GM10248 (cell line): Measurements from ENCODE around the gene CTSD.

Experiments
- CTCF ChIA-PET: fragments of 300-600 bp; sonication (Branson Sonifier 250); formaldehyde crosslinking; extraction: SDS; loops from one replicate; lab custom pipeline; 2021; ENCODE audit warnings: antibody characterized with exemption; lab: Yijun Ruan, JAX
- POLR2A ChIA-PET: fragments of 350-650 bp; sonication (Branson Sonifier 250); formaldehyde crosslinking; extraction: SDS; loops from one replicate; lab custom pipeline; 2020; ENCODE audit warnings: antibody characterized with exemption; lab: Yijun Ruan, JAX
- DNase-seq: peaks from one replicate; pipeline ENCODE4 v3.0.0; 2012; ENCODE audit errors: extremely low spot score
- CTCF ChIP-seq: IDR thresholded peaks from 2 replicates; pipeline ENCODE4 v1.5.1; 2012; ENCODE audit warnings: mild to moderate bottlenecking, low read depth; ENCODE audit errors: extremely low read depth, missing control alignments, control extremely low read depth

Gene CTSD

GRCh38 chr11:1756791-1757771 lies 6.6 kb downstream of the CTSD start:
- ChIA-PET CTCF (interaction anchor here (1.1 to 1.3 kb wide), 3 partner anchors 24 to 104 kb away, joined by 3 to 4 read pairs (median 3); no protein-coding TSS in a partner anchor), POLR2A (no interaction called here)
- no peak for TF ChIP-seq CTCF
- DNase-seq, result no peak

GRCh38 chr11:1755692-1756561 lies 7.8 kb downstream of the CTSD start:
- no peak for DNase-seq
- POLR2A ChIA-PET, result no interaction called here
- CTCF ChIA-PET, result interaction anchor here (0.9 to 1.3 kb wide), 4 partner anchors 61 to 103 kb away, joined by 3 to 4 read pairs (median 4); no protein-coding TSS in a partner anchor
- no peak for TF ChIP-seq CTCF

GRCh38 chr11:1755344-1755691 lies 8.4 kb downstream of the CTSD start:
- DNase-seq, result no peak
- ChIA-PET CTCF (interaction anchor here (1.0 to 1.3 kb wide), 3 partner anchors 62 to 103 kb away, joined by 3 to 4 read pairs (median 4); no protein-coding TSS in a partner anchor), POLR2A (no interaction called here)
- no peak for TF ChIP-seq CTCF

- ChIA-PET CTCF (interaction anchor here (1.0 kb wide), 1 partner anchor 61 kb away, joined by 4 read pairs; no protein-coding TSS in a partner anchor), POLR2A (no interaction called here)
- no peak for DNase-seq
- no peak for TF ChIP-seq CTCF
Observed at GRCh38 chr11:1754376-1755150, 9.2 kb downstream of the CTSD start.

GRCh38 chr11:1753929-1754305 lies 9.8 kb downstream of the CTSD start:
- ChIA-PET POLR2A (no interaction called here), CTCF (no interaction called here)

More at GRCh38 chr11:1753929-1754305, 9.8 kb downstream of the CTSD start:
- DNase-seq, result no peak
- no peak for TF ChIP-seq CTCF
